Dendritic cell treated with granulocyte-macrophage colony-stimulating factor and Interleukin-4, amounts not matched to agents 40 ng/mL and 50 ng/mL, for 4 days (primary cell): ENCODE results near the gene SLC2A8.

ENCODE experiments used
- H3K27ac Mint-ChIP-seq: one replicate; pipeline ENCODE4 v1.8.0; 2022; ENCODE audit warnings: mild to moderate bottlenecking, mixed read lengths
- H3K27me3 Mint-ChIP-seq: one replicate; pipeline ENCODE4 v1.8.0; 2022; ENCODE audit warnings: mild to moderate bottlenecking, mixed read lengths
- H3K36me3 Mint-ChIP-seq: one replicate; pipeline ENCODE4 v1.8.0; 2022; ENCODE audit warnings: low read depth, mixed read lengths
- H3K4me1 Mint-ChIP-seq: one replicate; pipeline ENCODE4 v1.8.0; 2022; ENCODE audit warnings: low read depth, mixed read lengths
- H3K4me3 Mint-ChIP-seq: one replicate; pipeline ENCODE4 v1.8.0; 2022; ENCODE audit warnings: mild to moderate bottlenecking, moderate library complexity, mixed read lengths
- H3K9me3 Mint-ChIP-seq: one replicate; pipeline ENCODE4 v1.8.0; 2022; ENCODE audit warnings: mixed read lengths
- intact Hi-C: fragments of 100-400 bp; cut with micrococcal nuclease; formaldehyde crosslinking; loops from one replicate; pipeline ENCODE4 v1.15.0; 2022

Gene SLC2A8

GRCh38 chr9:127445851-127446712 is 49.1 kb downstream of the SLC2A8 start:
- Mint-ChIP-seq H3K27ac (peak overlapping the region; percentile 37), H3K27me3 (no peaks in the 10 kb centered on the region), H3K9me3 (peaks cover 18% of the 10 kb centered on the region), H3K36me3 (peaks cover 100% of the 10 kb centered on the region), H3K4me3 (no peak overlapping the region), H3K4me1 (peaks cover 35% of the 10 kb centered on the region)
- intact Hi-C loops: no loop called here

- no peak overlapping the region for H3K4me3 Mint-ChIP-seq
- peak overlapping the region; percentile 37 for H3K27ac Mint-ChIP-seq
- peaks cover 18% of the 10 kb centered on the region for H3K9me3 Mint-ChIP-seq
- peaks cover 38% of the 10 kb centered on the region for H3K4me1 Mint-ChIP-seq
- intact Hi-C loops: no loop called here
- no peaks in the 10 kb centered on the region for H3K27me3 Mint-ChIP-seq
- H3K36me3 Mint-ChIP-seq: peaks cover 100% of the 10 kb centered on the region
Measured at GRCh38 chr9:127446713-127447415, 49.9 kb downstream of the SLC2A8 start.

- peaks cover 99% of the 10 kb centered on the region for H3K36me3 Mint-ChIP-seq
- no peak overlapping the region for H3K27ac Mint-ChIP-seq
- H3K4me1 Mint-ChIP-seq: peaks cover 45% of the 10 kb centered on the region
- H3K4me3 Mint-ChIP-seq: no peak overlapping the region
- H3K9me3 Mint-ChIP-seq: peaks cover 18% of the 10 kb centered on the region
- H3K27me3 Mint-ChIP-seq: no peaks in the 10 kb centered on the region
- intact Hi-C loops: no loop called here
Measured at GRCh38 chr9:127447416-127448111, 50.6 kb downstream of the SLC2A8 start.

GRCh38 chr9:127448112-127448805 is 51.3 kb downstream of the SLC2A8 start:
- H3K27ac Mint-ChIP-seq: no peak overlapping the region
- intact Hi-C loops: no loop called here
- peaks cover 49% of the 10 kb centered on the region for H3K4me1 Mint-ChIP-seq
- H3K36me3 Mint-ChIP-seq: peaks cover 92% of the 10 kb centered on the region
- no peak overlapping the region for H3K4me3 Mint-ChIP-seq
- H3K9me3 Mint-ChIP-seq: peaks cover 18% of the 10 kb centered on the region
- no peaks in the 10 kb centered on the region for H3K27me3 Mint-ChIP-seq

GRCh38 chr9:127449332-127449966 is 52.5 kb downstream of the SLC2A8 start:
- Mint-ChIP-seq H3K36me3 (peaks cover 92% of the 10 kb centered on the region), H3K9me3 (peaks cover 10% of the 10 kb centered on the region), H3K4me3 (peak overlapping the region; percentile 92), H3K27ac (peak overlapping the region; percentile 96), H3K27me3 (no peaks in the 10 kb centered on the region), H3K4me1 (peaks cover 60% of the 10 kb centered on the region)
- intact Hi-C loops: no loop called here

- peaks cover 69% of the 10 kb centered on the region for H3K4me1 Mint-ChIP-seq
- peaks cover 2% of the 10 kb centered on the region for H3K9me3 Mint-ChIP-seq
- intact Hi-C loops: loop anchor here (2.0 kb wide), 1 partner anchor 54 kb away; the partner anchor contains the start of gene SLC2A8
- peaks cover 89% of the 10 kb centered on the region for H3K36me3 Mint-ChIP-seq
- no peaks in the 10 kb centered on the region for H3K27me3 Mint-ChIP-seq
- H3K27ac Mint-ChIP-seq: peak overlapping the region; percentile 96
- H3K4me3 Mint-ChIP-seq: peak overlapping the region; percentile 92
Measured at GRCh38 chr9:127450243-127450760, 53.3 kb downstream of the SLC2A8 start.

GRCh38 chr9:127450830-127451607 is 54.0 kb downstream of the SLC2A8 start, which contains the start of the genes LRSAM1 and RPL12:
Gene LRSAM1, plus strand, starts transcription at chr9:127451510. Its CDS starts 3,018 bp downstream, at chr9:127454528.
Gene RPL12, minus strand, starts transcription at chr9:127451406. Its CDS starts 89 bp downstream, at chr9:127451317.
- peak within 1 kb of the TSS; percentile 96 for H3K27ac Mint-ChIP-seq
- no peaks in the 10 kb centered on the region for H3K9me3 Mint-ChIP-seq
- H3K4me3 Mint-ChIP-seq: peak within 1 kb of the TSS; percentile 92
- peaks cover 89% of the 10 kb centered on the region for H3K36me3 Mint-ChIP-seq
- intact Hi-C loops: loop anchor here (1.0 to 2.0 kb wide), 2 partner anchors 28 to 54 kb away; partner anchors contain the start of gene SLC2A8
- no peaks in the 10 kb centered on the region for H3K27me3 Mint-ChIP-seq
- H3K4me1 Mint-ChIP-seq: peaks cover 76% of the 10 kb centered on the region

GRCh38 chr9:127451608-127451857 is 54.6 kb downstream of the SLC2A8 start:
- Mint-ChIP-seq H3K36me3 (peaks cover 86% of the 10 kb centered on the region), H3K4me3 (peak overlapping the region; percentile 92), H3K9me3 (no peaks in the 10 kb centered on the region), H3K27ac (peak overlapping the region; percentile 96), H3K27me3 (no peaks in the 10 kb centered on the region), H3K4me1 (peaks cover 76% of the 10 kb centered on the region)
- intact Hi-C loops: loop anchor here (1.0 to 2.0 kb wide), 2 partner anchors 28 to 55 kb away; partner anchors contain the start of gene SLC2A8

- H3K36me3 Mint-ChIP-seq: peaks cover 86% of the 10 kb centered on the region
- peak overlapping the region; percentile 96 for H3K27ac Mint-ChIP-seq
- peak overlapping the region; percentile 92 for H3K4me3 Mint-ChIP-seq
- H3K27me3 Mint-ChIP-seq: no peaks in the 10 kb centered on the region
- H3K4me1 Mint-ChIP-seq: peaks cover 80% of the 10 kb centered on the region
- no peaks in the 10 kb centered on the region for H3K9me3 Mint-ChIP-seq
- intact Hi-C loops: loop anchor here (1.0 to 2.0 kb wide), 2 partner anchors 29 to 55 kb away; partner anchors contain the start of gene SLC2A8
Measured at GRCh38 chr9:127451858-127452656, 55.1 kb downstream of the SLC2A8 start.

- H3K36me3 Mint-ChIP-seq: peaks cover 86% of the 10 kb centered on the region
- intact Hi-C loops: no loop called here
- H3K4me3 Mint-ChIP-seq: peak overlapping the region; percentile 34
- H3K9me3 Mint-ChIP-seq: no peaks in the 10 kb centered on the region
- H3K4me1 Mint-ChIP-seq: peaks cover 81% of the 10 kb centered on the region
- no peak overlapping the region for H3K27ac Mint-ChIP-seq
- no peaks in the 10 kb centered on the region for H3K27me3 Mint-ChIP-seq
Measured at GRCh38 chr9:127452691-127453090, 55.7 kb downstream of the SLC2A8 start.

- intact Hi-C loops: no loop called here
- Mint-ChIP-seq H3K36me3 (peaks cover 86% of the 10 kb centered on the region), H3K9me3 (no peaks in the 10 kb centered on the region), H3K27ac (peak overlapping the region; percentile 78), H3K27me3 (no peaks in the 10 kb centered on the region), H3K4me3 (no peak overlapping the region), H3K4me1 (peaks cover 54% of the 10 kb centered on the region)
Measured at GRCh38 chr9:127455324-127455992, 58.5 kb downstream of the SLC2A8 start.
